ENCODE results near the gene ESR2.

ESR2 gene

GRCh38 chr14:64265222-64265621, 28.9 kb downstream of the ESR2 start:
- FAIRE-seq = no peak

- FAIRE-seq = no peak
Measured at GRCh38 chr14:64260418-64260817, 33.8 kb downstream of the ESR2 start.

GRCh38 chr14:64255756-64256155, 38.4 kb downstream of the ESR2 start:
- FAIRE-seq = no peak

GRCh38 chr14:64253672-64254071, 40.5 kb downstream of the ESR2 start:
- no peak for FAIRE-seq

GRCh38 chr14:64249363-64249762, 44.8 kb downstream of the ESR2 start:
- FAIRE-seq = no peak

- no peak for FAIRE-seq
Measured at GRCh38 chr14:64248689-64249088, 45.5 kb downstream of the ESR2 start.

- FAIRE-seq = no peak
Measured at GRCh38 chr14:64247195-64247594, 47.0 kb downstream of the ESR2 start.

GRCh38 chr14:64246688-64247087, 47.5 kb downstream of the ESR2 start:
- no peak for FAIRE-seq

GRCh38 chr14:64245491-64245890, 48.7 kb downstream of the ESR2 start:
- no peak for FAIRE-seq

- no peak for FAIRE-seq
Measured at GRCh38 chr14:64244279-64244678, 49.9 kb downstream of the ESR2 start.

- no peak for FAIRE-seq
Measured at GRCh38 chr14:64238631-64239030, 55.5 kb downstream of the ESR2 start.

- FAIRE-seq = no peak
Measured at GRCh38 chr14:64238049-64238448, 56.1 kb downstream of the ESR2 start.

GRCh38 chr14:64235652-64236640, 58.2 kb downstream of the ESR2 start:
- FAIRE-seq = no peak

- no peak for FAIRE-seq
Measured at GRCh38 chr14:64234877-64235651, 59.1 kb downstream of the ESR2 start.

- no peak for FAIRE-seq
Measured at GRCh38 chr14:64233531-64234190, 60.5 kb downstream of the ESR2 start.

- no peak for FAIRE-seq
Measured at GRCh38 chr14:64232944-64233343, 61.2 kb downstream of the ESR2 start.

GRCh38 chr14:64232095-64232838, 61.9 kb downstream of the ESR2 start:
- no peak for FAIRE-seq

- FAIRE-seq = no peak
Measured at GRCh38 chr14:64229489-64229888, 64.7 kb downstream of the ESR2 start.

- FAIRE-seq = no peak
Measured at GRCh38 chr14:64227856-64228255, 66.3 kb downstream of the ESR2 start.

GRCh38 chr14:64225151-64225757, 68.9 kb downstream of the ESR2 start:
- no peak for FAIRE-seq

GRCh38 chr14:64221391-64222003, 72.7 kb downstream of the ESR2 start:
- FAIRE-seq = no peak

GRCh38 chr14:64220466-64220865, 73.7 kb downstream of the ESR2 start:
- FAIRE-seq = no peak
